Measurements from ENCODE around the gene WDR88. TPM values are rescaled to one million over a fixed set of nuclear protein-coding genes. Genes with fewer than 3 reads are reported as not detected.

The WDR88 gene
- total and polyA plus RNA-seq, 2 of the 8 experiments (the other 6 are each of a cell fraction or from before 2014, with no cell fraction given): not detected

DNA sequence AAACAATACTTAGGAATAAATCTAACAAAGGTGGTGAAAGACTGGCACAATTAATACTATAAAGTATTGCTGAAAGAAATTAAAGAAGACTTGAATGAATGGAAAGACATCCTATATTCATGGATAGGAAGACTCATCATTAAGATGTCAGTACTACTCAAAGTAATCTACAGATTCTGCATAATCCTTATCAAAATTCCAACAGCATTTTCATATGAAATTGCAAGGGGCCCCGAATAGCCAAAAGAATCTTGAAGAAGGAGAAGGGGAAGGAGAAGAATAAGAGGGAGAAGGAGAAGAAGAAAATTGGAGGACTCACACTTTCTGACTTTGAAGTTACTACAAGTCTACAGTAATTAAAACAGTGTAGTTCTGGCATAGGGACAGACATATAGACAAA is 36.6 kb downstream of the WDR88 start (continued):
- TF ChIP-seq NRF1 (IDR thresholded peaks at IDR 0.05; ENCODE audit: low read depth, low read length) (no peak), E2F6 (IDR thresholded peaks at IDR 0.05) (no peak)

Data from H1 (cell line).